ENCODE data around the gene CPNE5.

CPNE5 gene

GRCh38 chr6:36858407-36858981, 19.2 kb upstream of the CPNE5 start:
- in situ Hi-C loops (cut with MboI; ENCODE audit: low sequenced_read_pairs), result no loop called here

- in situ Hi-C loops (cut with MboI; ENCODE audit: low sequenced_read_pairs), result no loop called here
Observed at GRCh38 chr6:36857325-36857724, 18.1 kb upstream of the CPNE5 start.

DNA sequence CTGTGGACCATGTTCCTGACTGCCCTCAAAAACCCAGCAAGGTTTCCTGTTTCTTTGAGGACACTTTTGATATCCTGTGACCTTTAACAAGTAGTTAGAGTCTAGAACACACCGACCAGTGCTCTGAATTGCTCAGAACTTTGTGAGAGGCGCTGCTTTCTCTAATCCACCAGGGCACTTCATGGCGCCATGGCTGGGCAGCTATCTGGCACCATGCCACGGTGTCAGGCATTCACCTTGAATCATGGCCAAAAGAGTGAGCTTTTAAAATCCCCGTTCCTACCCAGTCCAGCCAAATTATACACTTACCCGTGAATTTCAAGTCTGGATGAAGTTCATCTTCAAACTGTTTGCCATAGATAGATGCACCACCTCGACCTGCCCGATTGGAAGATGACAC, 17.0 kb upstream of the CPNE5 start:
- in situ Hi-C loops (cut with MboI; ENCODE audit: low sequenced_read_pairs), result no loop called here

DNA sequence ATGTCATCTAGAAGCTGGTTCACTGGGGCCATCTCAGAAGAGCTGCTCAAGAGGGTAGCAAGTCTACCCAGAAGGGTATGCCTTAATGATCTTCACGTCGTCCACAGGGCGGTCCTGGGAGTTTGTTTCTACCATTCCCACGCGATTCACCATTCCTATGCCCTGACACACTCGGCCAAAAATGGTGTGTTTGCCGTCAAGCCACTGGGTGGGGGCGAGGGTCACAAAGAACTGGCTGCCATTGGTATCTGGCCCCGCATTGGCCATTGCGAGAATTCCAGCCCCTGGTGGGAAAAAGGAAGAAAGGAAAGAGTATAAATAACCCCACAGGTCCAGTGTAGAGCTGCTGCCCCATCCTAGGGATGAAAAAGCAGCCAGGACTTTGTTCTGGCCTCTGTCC, 16.5 kb upstream of the CPNE5 start:
- in situ Hi-C loops (cut with MboI; ENCODE audit: low sequenced_read_pairs), result no loop called here

GRCh38 chr6:36853325-36853724, 14.1 kb upstream of the CPNE5 start:
- in situ Hi-C loops (cut with MboI; ENCODE audit: low sequenced_read_pairs), result loop anchor here (5.0 kb wide), 1 partner anchor 81 kb away; no protein-coding TSS in a partner anchor

DNA sequence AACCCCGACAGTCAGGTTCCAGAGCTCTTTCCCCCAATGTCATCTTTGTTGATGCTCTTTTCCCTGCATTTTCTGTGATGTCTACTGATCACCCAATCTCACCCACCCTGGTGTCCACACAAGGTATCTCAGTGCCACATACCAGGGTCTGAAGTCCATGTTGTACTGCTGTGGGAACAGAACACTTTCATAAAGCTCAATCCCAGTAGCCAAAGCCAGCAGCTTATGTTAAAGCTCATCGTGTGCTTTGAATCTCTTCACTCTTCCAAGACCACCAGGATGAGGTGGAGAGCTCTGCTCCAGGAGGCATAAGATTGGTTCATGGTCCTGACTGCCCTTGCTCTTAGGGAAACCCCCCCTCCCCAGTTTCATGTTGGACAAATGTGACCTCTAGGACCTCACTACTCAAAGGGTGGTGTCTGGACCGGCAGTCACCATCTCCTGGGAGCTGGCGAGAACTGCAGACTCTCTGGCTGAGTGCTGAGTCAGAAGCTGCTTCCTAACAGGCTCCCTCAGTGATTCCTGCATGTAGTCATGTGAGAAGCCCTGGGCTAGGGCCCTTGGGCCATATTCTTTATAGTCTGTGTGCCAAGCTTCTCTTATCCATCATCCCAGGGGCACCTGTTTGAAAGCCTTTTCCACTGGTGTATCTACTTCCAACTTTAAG, 13.4 kb upstream of the CPNE5 start:
- in situ Hi-C loops (cut with MboI; ENCODE audit: low sequenced_read_pairs), result loop anchor here (5.0 kb wide), 1 partner anchor 80 kb away; no protein-coding TSS in a partner anchor

- in situ Hi-C loops (cut with MboI; ENCODE audit: low sequenced_read_pairs), result loop anchor here (5.0 kb wide), 1 partner anchor 79 kb away; no protein-coding TSS in a partner anchor
Observed at GRCh38 chr6:36851626-36852025, 12.4 kb upstream of the CPNE5 start.

- in situ Hi-C loops (cut with MboI; ENCODE audit: low sequenced_read_pairs), result loop anchor here (5.0 kb wide), 1 partner anchor 79 kb away; no protein-coding TSS in a partner anchor
Observed at GRCh38 chr6:36851149-36851614, 11.9 kb upstream of the CPNE5 start.

DNA sequence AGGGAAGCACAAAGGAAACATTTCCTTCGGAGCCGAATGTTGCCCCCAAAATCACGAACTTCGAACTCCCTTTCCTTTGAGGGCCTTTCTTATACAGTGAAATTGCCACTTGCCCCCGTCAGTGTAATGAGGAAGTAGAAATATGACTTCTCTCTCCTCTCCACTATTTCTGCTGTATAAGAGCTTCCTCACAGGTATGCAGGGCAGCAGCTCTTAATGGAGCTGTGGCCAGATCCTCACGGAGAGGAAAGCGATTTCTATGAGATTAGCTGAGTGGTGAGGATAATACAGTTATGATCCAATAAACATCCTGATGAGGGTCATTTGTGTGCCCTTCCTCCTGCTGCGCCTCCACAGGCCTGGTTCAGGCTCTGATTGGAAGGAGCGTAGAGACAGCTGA, 10.8 kb upstream of the CPNE5 start:
- in situ Hi-C loops (cut with MboI; ENCODE audit: low sequenced_read_pairs), result loop anchor here (5.0 kb wide), 1 partner anchor 78 kb away; no protein-coding TSS in a partner anchor

GRCh38 chr6:36848658-36849441, 9.6 kb upstream of the CPNE5 start:
- in situ Hi-C loops (cut with MboI; ENCODE audit: low sequenced_read_pairs), result no loop called here

DNA sequence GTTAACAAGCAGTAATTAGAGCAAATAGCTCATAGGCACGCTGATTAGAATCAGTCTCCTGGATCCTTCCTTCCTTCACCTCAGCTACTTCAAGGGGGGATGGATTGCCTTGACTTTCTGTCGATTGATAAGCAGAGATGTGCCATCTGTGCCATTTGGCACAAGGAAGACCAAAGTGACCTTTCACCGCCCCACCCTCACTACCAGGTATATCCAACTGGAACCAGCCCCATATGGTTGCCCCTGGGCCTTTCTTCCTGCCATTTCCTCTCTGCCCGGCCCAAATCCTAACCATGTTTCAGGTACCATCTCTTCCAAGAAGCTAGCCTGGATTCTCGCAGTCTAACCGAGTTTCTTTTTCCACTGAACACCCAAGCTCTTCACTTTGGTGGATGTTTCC, 8.7 kb upstream of the CPNE5 start:
- in situ Hi-C loops (cut with MboI; ENCODE audit: low sequenced_read_pairs), result no loop called here

DNA sequence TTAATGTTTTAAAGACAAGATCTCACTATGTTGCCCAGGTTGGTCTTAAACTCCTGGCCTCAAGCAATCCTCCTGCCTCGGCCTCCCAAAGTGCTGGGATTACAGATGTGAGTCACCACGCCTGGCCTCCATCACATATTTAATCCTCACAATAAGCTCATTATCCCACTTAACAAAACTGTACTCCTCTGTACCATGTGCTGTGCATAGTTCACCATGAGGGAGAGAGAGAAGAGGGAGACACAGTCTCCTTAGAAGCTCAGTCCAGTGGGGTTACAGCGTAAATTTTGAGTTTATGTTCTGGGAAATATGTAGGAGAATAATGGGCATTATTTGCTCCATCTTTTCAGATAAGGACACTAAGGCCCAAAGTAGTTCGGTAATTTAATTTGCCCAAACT, 7.9 kb upstream of the CPNE5 start:
- in situ Hi-C loops (cut with MboI; ENCODE audit: low sequenced_read_pairs), result no loop called here

DNA sequence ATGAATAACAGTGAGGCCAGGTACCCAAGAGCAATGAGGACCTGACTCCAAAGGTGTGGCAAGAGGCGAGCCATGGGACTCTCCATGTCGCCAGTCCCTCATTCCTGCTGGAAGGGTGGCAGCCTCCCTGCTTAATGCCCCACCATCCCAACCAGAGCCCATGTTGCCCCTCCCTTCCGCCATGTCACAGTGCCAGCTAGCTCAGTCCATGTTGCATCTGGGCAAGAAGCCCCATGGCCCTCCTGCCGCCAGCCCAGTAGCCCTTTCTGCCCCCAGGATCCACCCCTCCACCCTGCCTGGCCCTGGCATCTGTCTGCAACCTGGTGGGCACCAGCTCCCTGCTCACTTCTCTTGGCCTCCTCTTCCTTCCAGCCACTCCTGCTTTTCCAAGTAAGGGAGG, 6.0 kb upstream of the CPNE5 start:
- in situ Hi-C loops (cut with MboI; ENCODE audit: low sequenced_read_pairs), result no loop called here

DNA sequence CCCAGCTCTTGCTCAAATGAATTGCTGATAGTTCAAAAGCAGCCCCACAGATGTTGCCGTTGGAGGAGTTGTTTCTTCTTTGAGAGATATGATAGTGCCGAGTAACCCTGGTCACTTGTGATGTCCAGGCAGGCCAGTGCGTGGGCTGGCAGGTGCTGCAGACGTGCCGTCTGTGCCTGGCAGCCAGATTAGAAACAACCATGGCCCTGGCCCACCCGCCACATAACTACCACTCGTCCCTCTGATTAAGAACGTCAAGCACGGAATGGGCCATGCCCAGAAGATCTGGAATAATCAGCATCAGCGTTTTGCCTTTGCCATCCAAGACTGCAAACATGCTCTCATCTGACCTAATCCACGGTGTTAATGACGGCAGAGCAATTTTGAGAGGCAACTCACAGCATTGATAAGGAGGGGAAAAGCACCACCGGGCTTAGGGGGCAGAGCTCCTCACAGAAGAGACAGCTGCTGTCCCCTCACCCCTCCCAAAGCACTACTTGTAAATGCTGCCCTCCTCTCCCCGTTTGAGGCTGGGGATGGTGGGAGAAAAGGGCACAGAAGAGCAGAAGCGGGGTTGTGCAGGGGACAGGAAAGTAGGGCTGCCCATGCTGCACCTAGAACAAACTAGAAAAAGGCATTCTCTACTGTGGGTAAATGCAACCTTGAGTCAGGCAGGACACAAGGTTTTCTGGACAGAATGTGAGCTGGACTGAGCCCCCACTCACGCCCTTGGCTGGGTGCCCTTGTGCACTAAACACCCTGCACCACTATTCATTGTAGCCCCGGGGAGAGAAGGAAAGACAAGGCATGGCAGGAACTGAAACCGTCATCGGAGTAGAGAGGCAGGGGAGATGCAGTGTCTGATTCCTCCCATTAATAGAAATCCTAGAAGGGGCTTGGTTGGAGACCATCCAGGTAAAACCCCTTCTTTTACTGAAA, 5.3 kb upstream of the CPNE5 start:
- in situ Hi-C loops (cut with MboI; ENCODE audit: low sequenced_read_pairs), result no loop called here

DNA sequence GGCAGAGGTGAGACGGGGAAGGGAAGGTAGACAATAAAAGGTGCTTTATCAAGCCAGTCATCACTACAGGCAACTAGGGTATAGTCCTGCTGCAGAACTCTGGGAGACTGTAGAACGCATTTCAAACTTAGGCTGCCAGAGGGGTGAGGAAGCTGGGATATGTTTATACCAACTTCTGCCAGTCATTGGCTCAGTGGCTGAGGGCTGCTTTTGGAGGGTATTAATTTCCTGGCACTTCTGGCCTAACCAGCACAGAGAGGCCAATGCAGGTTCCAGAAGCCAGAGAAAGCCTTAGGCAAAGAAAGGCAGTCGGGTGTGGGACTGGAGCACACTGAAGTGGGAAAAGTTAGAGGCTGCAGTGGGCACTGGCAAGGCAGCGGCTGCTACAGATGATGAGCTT, 3.9 kb upstream of the CPNE5 start:
- in situ Hi-C loops (cut with MboI; ENCODE audit: low sequenced_read_pairs), result no loop called here

DNA sequence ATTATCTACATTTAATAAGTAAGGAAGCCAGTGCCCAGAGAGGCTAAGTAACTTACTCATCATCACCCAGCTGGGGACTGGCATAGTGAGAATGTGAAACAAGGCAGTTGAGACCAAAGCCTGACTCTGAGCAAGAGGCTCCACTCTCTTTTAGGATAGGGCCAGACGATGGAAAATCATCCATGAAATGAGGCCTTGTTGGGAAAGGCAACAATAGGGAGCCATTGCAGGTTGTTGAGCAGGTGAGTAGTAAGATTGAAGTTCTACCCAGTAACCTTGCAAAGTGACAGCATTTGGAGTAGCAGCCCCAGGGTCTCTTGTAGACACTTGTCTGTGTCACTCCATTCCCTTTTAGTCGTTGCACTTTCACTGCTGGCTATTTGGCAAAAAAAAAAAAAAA, 2.5 kb upstream of the CPNE5 start:
- in situ Hi-C loops (cut with MboI; ENCODE audit: low sequenced_read_pairs), result no loop called here

DNA sequence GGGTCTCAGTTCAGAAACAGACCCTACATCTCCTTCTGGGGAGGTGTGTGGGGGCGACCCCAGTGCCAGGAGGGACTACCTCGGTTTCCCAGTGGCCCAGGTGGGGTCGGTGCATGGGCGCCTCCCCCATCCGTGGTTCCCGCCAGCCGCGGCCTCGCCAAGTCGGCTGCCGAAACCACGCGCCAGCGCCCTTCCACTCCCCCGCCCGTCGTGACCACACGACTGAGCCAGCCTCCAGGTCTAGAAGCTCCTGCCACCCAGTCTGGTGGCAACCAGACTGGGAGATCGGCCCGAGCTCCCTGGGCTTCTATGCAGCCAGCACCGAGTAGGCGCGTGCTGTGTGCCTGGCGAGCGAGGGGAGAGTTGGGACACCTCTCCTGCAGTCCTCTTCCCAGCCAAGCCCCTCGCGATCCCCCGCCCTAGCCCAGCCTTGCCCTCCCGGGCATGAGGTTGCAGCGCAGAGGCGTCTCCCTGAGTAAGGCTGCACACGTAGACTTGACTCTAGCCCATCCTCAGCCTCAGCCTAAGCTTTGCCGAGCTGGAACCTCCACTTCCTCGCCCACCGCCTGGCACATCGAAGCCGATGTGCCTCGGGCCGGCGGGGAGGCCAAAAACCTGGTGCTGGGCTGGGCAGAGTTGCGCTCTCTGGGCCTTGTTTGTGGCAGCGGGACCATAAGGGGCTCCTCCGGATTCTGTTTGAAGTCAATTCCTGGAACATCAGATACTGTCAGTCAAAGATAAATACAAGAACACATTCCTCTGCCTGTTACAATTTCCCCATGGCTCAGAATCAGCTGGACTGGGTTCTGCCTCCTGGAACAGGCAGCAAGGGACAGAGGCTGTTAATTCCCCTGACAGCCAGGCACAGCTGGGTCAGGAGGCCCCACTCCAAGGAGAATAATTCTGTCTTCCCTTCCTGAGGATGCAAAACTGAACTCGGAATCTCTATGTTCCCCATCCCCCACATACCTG, 1.5 kb upstream of the CPNE5 start:
- in situ Hi-C loops (cut with MboI; ENCODE audit: low sequenced_read_pairs), result no loop called here

GRCh38 chr6:36839749-36840431, 646 bp upstream of the CPNE5 start:
- in situ Hi-C loops (cut with MboI; ENCODE audit: low sequenced_read_pairs), result no loop called here

GRCh38 chr6:36837686-36838085, 1.6 kb downstream of the CPNE5 start:
- in situ Hi-C loops (cut with MboI; ENCODE audit: low sequenced_read_pairs), result no loop called here

Data from HL-60/S4 (cell line).